G401 (cell line): ENCODE data around the gene TTLL8. TPM values are rescaled to one million over a fixed set of nuclear protein-coding genes. Genes with fewer than 3 reads are reported as not detected.

Experiments used
- DNase-seq: peaks from one replicate; pipeline ENCODE4 v3.0.0-alpha.2; 2015; ENCODE audit warnings: low spot score
- in situ Hi-C: cut with HindIII; loops from 2 replicates; pipeline ENCODE4 v1.10.0; 2016; ENCODE audit warnings: low sequenced_read_pairs, mixed read lengths
- total RNA-seq: library from RNA; depleted of rRNA; stranded (reverse); fragments of >200 nt; shearing (Covaris generic); gene quantifications from 2 replicates; pipeline ENCODE4 v1.2.3, GENCODE V29; 2014

Gene TTLL8
- total RNA-seq, 1 experiment from 2014 or later = not detected

GRCh38 chr22:50046481-50047245, 11.4 kb downstream of the TTLL8 start:
- in situ Hi-C loops = no loop called here
- DNase-seq = no peak

GRCh38 chr22:50046019-50046415, 12.1 kb downstream of the TTLL8 start:
- DNase-seq = no peak
- in situ Hi-C loops = no loop called here

GRCh38 chr22:50045211-50046018, 12.7 kb downstream of the TTLL8 start:
- DNase-seq = no peak
- in situ Hi-C loops = no loop called here

GRCh38 chr22:50044485-50045118, 13.5 kb downstream of the TTLL8 start:
- in situ Hi-C loops = no loop called here
- no peak for DNase-seq

- DNase-seq = no peak
- in situ Hi-C loops = no loop called here
Measured at GRCh38 chr22:50041361-50042065, 16.6 kb downstream of the TTLL8 start.

GRCh38 chr22:50040717-50041116, 17.4 kb downstream of the TTLL8 start:
- in situ Hi-C loops = no loop called here

GRCh38 chr22:50039669-50040443, 18.2 kb downstream of the TTLL8 start:
- no peak for DNase-seq
- in situ Hi-C loops = no loop called here

More at GRCh38 chr22:50040717-50041116, 17.4 kb downstream of the TTLL8 start:
- DNase-seq = no peak

GRCh38 chr22:50035976-50036724, 21.9 kb downstream of the TTLL8 start:
- DNase-seq = no peak
- in situ Hi-C loops = no loop called here

- in situ Hi-C loops = no loop called here
- no peak for DNase-seq
Measured at GRCh38 chr22:50035131-50035881, 22.8 kb downstream of the TTLL8 start.

GRCh38 chr22:50034126-50035081, 23.7 kb downstream of the TTLL8 start:
- in situ Hi-C loops = no loop called here
- DNase-seq = no peak

GRCh38 chr22:50032941-50033601, 25.0 kb downstream of the TTLL8 start:
- in situ Hi-C loops = no loop called here

GRCh38 chr22:50032109-50032871, 25.8 kb downstream of the TTLL8 start:
- DNase-seq = no peak
- in situ Hi-C loops = no loop called here

More at GRCh38 chr22:50032941-50033601, 25.0 kb downstream of the TTLL8 start:
- DNase-seq = no peak

- DNase-seq = no peak
- in situ Hi-C loops = no loop called here
Measured at GRCh38 chr22:50031189-50032091, 26.7 kb downstream of the TTLL8 start.
